ENCODE measurements around the gene SIAH1. TPM values are rescaled to one million over a fixed set of nuclear protein-coding genes. Genes with fewer than 3 reads are reported as not detected.
"Not testable (repeated sequence)": the region's sequence is repeated elsewhere in the genome, so short reads cannot be mapped to it uniquely, and the experiment has no call there.

The SIAH1 gene
- total RNA-seq, 1 experiment from 2014 or later, result 18.6 TPM

- ChIA-PET CTCF (no interaction called here), POLR2A (ENCODE audit: unreplicated experiment) (no interaction called here)
- 0 out of 2 replicates have a peak, but pooled peaks cover 4% of the 10 kb centered on the region for H3K4me1 ChIP-seq (replicated peaks; ENCODE audit: insufficient read depth)
- no peaks in the 10 kb centered on the region for H3K27me3 ChIP-seq (ENCODE audit: insufficient read depth, low read depth)
- H3K4me3 ChIP-seq, result no peak overlapping the region
- BruUV-seq (replicated peaks), result no TSS peak
- H3K27ac ChIP-seq, result no peak overlapping the region
- DNase-seq, result no peak
- H3K36me3 ChIP-seq (ENCODE audit: low read depth), result peaks cover 5% of the 10 kb centered on the region; the same call in 1 of the 2 replicates
- H4K20me1 ChIP-seq (ENCODE audit: insufficient read depth), result no peaks in the 10 kb centered on the region; the same call in 1 of the 2 replicates
- no peaks in the 10 kb centered on the region for H3K9me2 ChIP-seq (ENCODE audit: insufficient read depth)
- H3K4me2 ChIP-seq, result no peak overlapping the region
- intact Hi-C loops (cut with micrococcal nuclease; ENCODE audit: unreplicated experiment), result loop anchor here (10.0 kb wide), 1 partner anchor 54 kb away; no protein-coding TSS in a partner anchor
- no peak overlapping the region for H2AFZ ChIP-seq
- H3K9me3 ChIP-seq (ENCODE audit: insufficient read depth, low read depth), result no peaks in the 10 kb centered on the region
- no peaks in the 10 kb centered on the region for H3F3A ChIP-seq (ENCODE audit: insufficient read depth, low read depth)
- TF ChIP-seq EZH2 (IDR thresholded peaks at IDR 0.05; ENCODE audit: low read depth) (no peak), CTCF (conservative IDR thresholded peaks at IDR 0.05) (no peak)
- H3K79me2 ChIP-seq (ENCODE audit: low read depth), result no peaks in the 10 kb centered on the region
Observed at GRCh38 chr16:48318630-48319029, 66.6 kb downstream of the SIAH1 start.

GRCh38 chr16:48317614-48318315 is 67.4 kb downstream of the SIAH1 start:
- H3K4me3 ChIP-seq, result no peak overlapping the region
- peaks cover 5% of the 10 kb centered on the region; the same call in 1 of the 2 replicates for H3K36me3 ChIP-seq (ENCODE audit: low read depth)
- no peak for TF ChIP-seq CTCF (conservative IDR thresholded peaks at IDR 0.05)
- no peak for TF ChIP-seq EZH2 (IDR thresholded peaks at IDR 0.05; ENCODE audit: low read depth)
- CTCF ChIA-PET, result no interaction called here
- no peaks in the 10 kb centered on the region for H3K9me3 ChIP-seq (ENCODE audit: insufficient read depth, low read depth)
- H3K79me2 ChIP-seq (ENCODE audit: low read depth), result no peaks in the 10 kb centered on the region
- BruUV-seq (replicated peaks), result no TSS peak
- no peaks in the 10 kb centered on the region for H3K9me2 ChIP-seq (ENCODE audit: insufficient read depth)
- intact Hi-C loops (cut with micrococcal nuclease; ENCODE audit: unreplicated experiment), result loop anchor here (10.0 kb wide), 1 partner anchor 53 kb away; no protein-coding TSS in a partner anchor
- no peak overlapping the region for H2AFZ ChIP-seq
- no peaks in the 10 kb centered on the region; the same call in 1 of the 2 replicates for H4K20me1 ChIP-seq (ENCODE audit: insufficient read depth)
- POLR2A ChIA-PET (ENCODE audit: unreplicated experiment), result interaction anchor here (0.6 kb wide), 1 partner anchor 1341 kb away, joined by 7 read pairs; no protein-coding TSS in a partner anchor
- DNase-seq, result no peak
- H3K27ac ChIP-seq, result no peak overlapping the region
- H3K4me2 ChIP-seq, result no peak overlapping the region
- H3K27me3 ChIP-seq (ENCODE audit: insufficient read depth, low read depth), result no peaks in the 10 kb centered on the region
- H3K4me1 ChIP-seq (replicated peaks; ENCODE audit: insufficient read depth), result 0 out of 2 replicates have a peak, but pooled peaks cover 4% of the 10 kb centered on the region
- H3F3A ChIP-seq (ENCODE audit: insufficient read depth, low read depth), result no peaks in the 10 kb centered on the region

GRCh38 chr16:48317026-48317425 is 68.2 kb downstream of the SIAH1 start:
- Histone ChIP-seq H3K27ac (no peak overlapping the region), H3K79me2 (ENCODE audit: low read depth) (no peaks in the 10 kb centered on the region), H3K9me2 (ENCODE audit: insufficient read depth) (no peaks in the 10 kb centered on the region), H3K27me3 (ENCODE audit: insufficient read depth, low read depth) (no peaks in the 10 kb centered on the region), H3K4me1 (replicated peaks; ENCODE audit: insufficient read depth) (0 out of 2 replicates have a peak, but pooled peaks cover 4% of the 10 kb centered on the region), H2AFZ (no peak overlapping the region), H3K36me3 (ENCODE audit: low read depth) (peaks cover 5% of the 10 kb centered on the region; the same call in 1 of the 2 replicates), H3K4me2 (no peak overlapping the region), H3K9me3 (ENCODE audit: insufficient read depth, low read depth) (no peaks in the 10 kb centered on the region; the same call in 1 of the 2 replicates), H3F3A (ENCODE audit: insufficient read depth, low read depth) (no peaks in the 10 kb centered on the region), H3K4me3 (no peak overlapping the region), H4K20me1 (ENCODE audit: insufficient read depth) (no peaks in the 10 kb centered on the region; the same call in 1 of the 2 replicates)
- TF ChIP-seq EZH2 (IDR thresholded peaks at IDR 0.05; ENCODE audit: low read depth) (no peak), CTCF (conservative IDR thresholded peaks at IDR 0.05) (no peak)
- intact Hi-C loops (cut with micrococcal nuclease; ENCODE audit: unreplicated experiment), result loop anchor here (10.0 kb wide), 1 partner anchor 52 kb away; no protein-coding TSS in a partner anchor
- POLR2A ChIA-PET (ENCODE audit: unreplicated experiment), result no interaction called here
- BruUV-seq (replicated peaks), result no TSS peak
- DNase-seq, result no peak
- CTCF ChIA-PET, result no interaction called here

GRCh38 chr16:48313905-48314304 is 71.3 kb downstream of the SIAH1 start:
- H4K20me1 ChIP-seq (ENCODE audit: insufficient read depth); H3K4me1 ChIP-seq (replicated peaks; ENCODE audit: insufficient read depth); H3K4me3 ChIP-seq; DNase-seq; H3K4me2 ChIP-seq; H3K79me2 ChIP-seq (ENCODE audit: low read depth); POLR2A ChIA-PET (ENCODE audit: unreplicated experiment); H3K27ac ChIP-seq; H3K9me2 ChIP-seq (ENCODE audit: insufficient read depth); BruUV-seq (replicated peaks); H2AFZ ChIP-seq; CTCF ChIA-PET; H3K27me3 ChIP-seq (ENCODE audit: insufficient read depth, low read depth); H3F3A ChIP-seq (ENCODE audit: insufficient read depth, low read depth): not testable (repeated sequence)
- H3K36me3 ChIP-seq (ENCODE audit: low read depth), result peaks cover 28% of the 10 kb centered on the region
- intact Hi-C loops (cut with micrococcal nuclease; ENCODE audit: unreplicated experiment), result loop anchor here (10.0 kb wide), 1 partner anchor 49 kb away; no protein-coding TSS in a partner anchor
- H3K9me3 ChIP-seq (ENCODE audit: insufficient read depth, low read depth), result peaks cover 21% of the 10 kb centered on the region

Data from PC-9 (cell line).